GM18517 (cell line): ENCODE data around the gene LTB.
A peak's percentile ranks its signal among the peaks of the same experiment; 100 is the strongest.
"Not testable (repeated sequence)": the region's sequence is repeated elsewhere in the genome, so short reads cannot be mapped to it uniquely, and the experiment has no call there.

Experiments
- ATAC-seq: cut with Tn5 transposase; IDR thresholded peaks from one replicate; pipeline ENCODE4 v1.9.1; 2021; ENCODE audit warnings: mild to moderate bottlenecking, moderate library complexity; ENCODE audit not compliant: unreplicated experiment

LTB gene

GRCh38 chr6:31609519-31610406, 27.5 kb upstream of the LTB start:
- no peak for ATAC-seq

GRCh38 chr6:31607317-31607716, 25.1 kb upstream of the LTB start:
- ATAC-seq: no peak

GRCh38 chr6:31597006-31597405, 14.8 kb upstream of the LTB start:
- ATAC-seq: no peak

- no peak for ATAC-seq
Measured at GRCh38 chr6:31592396-31592771, 10.2 kb upstream of the LTB start.

GRCh38 chr6:31590691-31591090, 8.5 kb upstream of the LTB start:
- not testable (repeated sequence) for ATAC-seq

- ATAC-seq: no peak
Measured at GRCh38 chr6:31588871-31589650, 6.8 kb upstream of the LTB start.

- ATAC-seq: peak; percentile 48
Measured at GRCh38 chr6:31587791-31588777, 5.9 kb upstream of the LTB start.

- ATAC-seq: no peak
Measured at GRCh38 chr6:31586599-31587281, 4.5 kb upstream of the LTB start.

GRCh38 chr6:31586008-31586407, 3.8 kb upstream of the LTB start, which contains the start of gene LST1:
Gene LST1 (plus strand): TSS chr6:31586277. CDS start chr6:31587300, 1,023 bp downstream.
- no peak for ATAC-seq

GRCh38 chr6:31585491-31585890, 3.3 kb upstream of the LTB start:
- ATAC-seq: no peak

GRCh38 chr6:31581434-31582229, 592 bp downstream of the LTB start:
- no peak for ATAC-seq

GRCh38 chr6:31580807-31581433, 1.3 kb downstream of the LTB start:
- ATAC-seq: peak; percentile 50

GRCh38 chr6:31580438-31580740, 1.8 kb downstream of the LTB start:
- no peak for ATAC-seq

- ATAC-seq: no peak
Measured at GRCh38 chr6:31579546-31580437, 2.4 kb downstream of the LTB start.

GRCh38 chr6:31579119-31579505, 3.1 kb downstream of the LTB start:
- no peak for ATAC-seq

GRCh38 chr6:31578184-31579118, 3.8 kb downstream of the LTB start:
- ATAC-seq: no peak

GRCh38 chr6:31577579-31577966, 4.7 kb downstream of the LTB start:
- ATAC-seq: no peak
